GM12801 (cell line): ENCODE measurements around the gene FAM227B.

ENCODE experiments used
- CTCF ChIP-seq: IDR thresholded peaks from one replicate; pipeline ENCODE4 v1.5.1; 2011; ENCODE audit warnings: control low read depth; ENCODE audit not compliant: insufficient read length; ENCODE audit errors: extremely low read depth

The FAM227B gene

GRCh38 chr15:49410641-49411040 is 210.0 kb downstream of the FAM227B start:
- TF ChIP-seq CTCF, result no peak

GRCh38 chr15:49406352-49407118 is 214.1 kb downstream of the FAM227B start:
- TF ChIP-seq CTCF, result no peak

- TF ChIP-seq CTCF, result no peak
Observed at GRCh38 chr15:49387471-49387870, 233.1 kb downstream of the FAM227B start.

- TF ChIP-seq CTCF, result no peak
Observed at GRCh38 chr15:49383266-49383665, 237.4 kb downstream of the FAM227B start.

- TF ChIP-seq CTCF, result no peak
Observed at GRCh38 chr15:49382394-49382793, 238.2 kb downstream of the FAM227B start.

GRCh38 chr15:49380912-49381311 is 239.7 kb downstream of the FAM227B start:
- TF ChIP-seq CTCF, result no peak

GRCh38 chr15:49379996-49380395 is 240.6 kb downstream of the FAM227B start:
- TF ChIP-seq CTCF, result no peak
